ENCODE results near the gene FOXG1. TPM values are rescaled to one million over a fixed set of nuclear protein-coding genes. Genes with fewer than 3 reads are reported as not detected.

Gene FOXG1
- total RNA-seq: 0.34 and 3.7 TPM in 2 replicates

GRCh38 chr14:28766469-28766955, at the start of gene FOXG1:
TSS of gene FOXG1 (plus strand) at chr14:28766787. CDS start at chr14:28767280, 493 bp downstream.

Measured in nasal cavity respiratory epithelium epithelial cell of viscerocranial mucosa (primary cell).